Sigmoid colon (tissue), 4 donors: ENCODE results near the gene GAB2.

Experiments
- EP300 ChIP-seq, 4 donors: sonication (generic); formaldehyde crosslinking; IDR thresholded peaks; one replicate each; pipeline ENCODE4 v1.6.1; 2017; ENCODE audit warnings: antibody characterized with exemption in 4 of 4
- POLR2A ChIP-seq, 2 donors: fragments of 450-650 bp; IDR thresholded peaks; one replicate each; pipeline ENCODE4 v1.6.1; 2016; ENCODE audit warnings: antibody characterized with exemption in 2 of 2, mild to moderate bottlenecking in 2 of 2, moderate library complexity in 2 of 2
- POLR2AphosphoS5 ChIP-seq, 4 donors: sonication (generic); formaldehyde crosslinking; IDR thresholded peaks; one replicate each; pipeline ENCODE4 v1.6.1; 2017; ENCODE audit warnings: antibody characterized with exemption in 4 of 4
- TF ChIP-seq, protein P1 (sequence below), 4 experiments: fragments of 450-650 bp in 3 of 4; fragments of 200-600 bp in 1 of 4; IDR thresholded peaks; one replicate each; pipeline ENCODE4 v1.5.1; 2016 to 2019; ENCODE audit warnings: antibody characterized with exemption in 4 of 4, mild to moderate bottlenecking in 3 of 4, moderate library complexity in 2 of 4

DNA sequence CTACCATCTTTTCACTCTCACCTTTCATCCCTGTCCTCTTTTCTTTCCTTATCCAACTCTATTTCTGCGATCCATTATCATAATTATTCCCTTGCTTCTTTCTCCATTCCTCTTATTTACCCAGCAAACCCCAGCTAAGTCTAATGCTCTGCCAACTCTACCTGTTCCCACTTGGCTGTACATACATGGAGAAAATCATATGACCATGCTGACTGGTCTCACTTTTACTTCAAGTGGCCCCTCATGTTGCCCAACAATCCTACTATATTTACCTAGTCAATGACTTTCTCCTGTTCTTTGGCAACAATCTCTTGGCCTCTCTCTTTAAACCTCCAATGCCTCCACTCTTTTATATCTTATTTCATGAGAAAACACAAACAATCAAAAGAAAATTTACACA lies 134.8 kb downstream of the GAB2 start:
- TF ChIP-seq, protein P1, sequence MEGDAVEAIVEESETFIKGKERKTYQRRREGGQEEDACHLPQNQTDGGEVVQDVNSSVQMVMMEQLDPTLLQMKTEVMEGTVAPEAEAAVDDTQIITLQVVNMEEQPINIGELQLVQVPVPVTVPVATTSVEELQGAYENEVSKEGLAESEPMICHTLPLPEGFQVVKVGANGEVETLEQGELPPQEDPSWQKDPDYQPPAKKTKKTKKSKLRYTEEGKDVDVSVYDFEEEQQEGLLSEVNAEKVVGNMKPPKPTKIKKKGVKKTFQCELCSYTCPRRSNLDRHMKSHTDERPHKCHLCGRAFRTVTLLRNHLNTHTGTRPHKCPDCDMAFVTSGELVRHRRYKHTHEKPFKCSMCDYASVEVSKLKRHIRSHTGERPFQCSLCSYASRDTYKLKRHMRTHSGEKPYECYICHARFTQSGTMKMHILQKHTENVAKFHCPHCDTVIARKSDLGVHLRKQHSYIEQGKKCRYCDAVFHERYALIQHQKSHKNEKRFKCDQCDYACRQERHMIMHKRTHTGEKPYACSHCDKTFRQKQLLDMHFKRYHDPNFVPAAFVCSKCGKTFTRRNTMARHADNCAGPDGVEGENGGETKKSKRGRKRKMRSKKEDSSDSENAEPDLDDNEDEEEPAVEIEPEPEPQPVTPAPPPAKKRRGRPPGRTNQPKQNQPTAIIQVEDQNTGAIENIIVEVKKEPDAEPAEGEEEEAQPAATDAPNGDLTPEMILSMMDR (IDR thresholded peaks at IDR 0.05): no peak
- no peak for TF ChIP-seq POLR2A (IDR thresholded peaks at IDR 0.05)
- no peak for TF ChIP-seq POLR2AphosphoS5 (IDR thresholded peaks at IDR 0.05)
- no peak for TF ChIP-seq EP300 (IDR thresholded peaks at IDR 0.05)
